SK-N-SH (cell line): ENCODE measurements around the gene DNAJC4. TPM values are rescaled to one million over a fixed set of nuclear protein-coding genes. Genes with fewer than 3 reads are reported as not detected.

ENCODE experiments used
- CTCF ChIA-PET: fragments of 300-600, 350-600 bp; formaldehyde crosslinking; extraction: SDS; loops from one replicate; lab custom pipeline; 2021; lab: Yijun Ruan, JAX
- POLR2A ChIA-PET: fragments of 350-600 bp; sonication (Branson Sonifier 250); formaldehyde crosslinking; extraction: SDS; loops from one replicate; lab custom pipeline; 2020; ENCODE audit warnings: antibody characterized with exemption, inconsistent platforms; lab: Yijun Ruan, JAX
- DNase-seq: peaks from one replicate; pipeline ENCODE4 v3.0.0; 2012
- H2AFZ ChIP-seq: fragments of 200-600 bp; sonication (generic); 2 replicates; pipeline ENCODE4 v1.8.1; 2016; ENCODE audit warnings: antibody characterized with exemption, mild to moderate bottlenecking, low read depth
- H3F3A ChIP-seq: fragments of 200-600 bp; sonication (generic); replicated peaks from 2 replicates; pipeline ENCODE3; 2016; ENCODE audit warnings: antibody characterized with exemption, mild to moderate bottlenecking; ENCODE audit not compliant: insufficient read depth
- H3K27ac ChIP-seq, 2 experiments: fragments of 200-500 bp in 1 of 2; fragments of 200-600 bp in 1 of 2; sonication (Bioruptor generic) in 1 of 2; sonication (generic), shearing (Covaris generic) in 1 of 2; 2 replicates each; pipeline versions ENCODE4 v1.5.1 to v1.6.1; 2014 to 2016; ENCODE audit warnings: low read depth in 2 of 2, inconsistent platforms in 1 of 2, low read length in 1 of 2, mild to moderate bottlenecking in 1 of 2, mixed read lengths in 1 of 2
- H3K27me3 ChIP-seq: fragments of 200-600 bp; sonication (generic), shearing (Covaris generic); 2 replicates; pipeline ENCODE4 v1.6.1; 2016; ENCODE audit warnings: mixed run types; ENCODE audit not compliant: insufficient read depth
- H3K36me3 ChIP-seq, 2 experiments: fragments of 200-500 bp in 1 of 2; fragments of 200-600 bp in 1 of 2; sonication (Bioruptor generic) in 1 of 2; sonication (generic) in 1 of 2; replicated peaks in 1 of 2; 2 replicates each; pipeline versions ENCODE3 to v1.5.1; 2014 to 2016; ENCODE audit warnings: low read length in 1 of 2, mild to moderate bottlenecking in 1 of 2; ENCODE audit not compliant: insufficient read depth in 2 of 2, control insufficient read depth in 1 of 2
- H3K4me1 ChIP-seq, 2 experiments: fragments of 200-500 bp in 1 of 2; fragments of 200-600 bp in 1 of 2; sonication (Bioruptor generic) in 1 of 2; sonication (generic), shearing (Covaris generic) in 1 of 2; 2 replicates each; pipeline versions ENCODE4 v1.5.1 to v1.6.1; 2014 to 2016; ENCODE audit warnings: low read depth in 1 of 2, low read length in 1 of 2, mixed run types in 1 of 2; ENCODE audit not compliant: insufficient read depth in 2 of 2, control insufficient read depth in 1 of 2
- H3K4me2 ChIP-seq: fragments of 200-600 bp; sonication (generic), shearing (Covaris generic); 2 replicates; pipeline ENCODE4 v1.6.1; 2017; ENCODE audit warnings: mixed run types
- H3K4me3 ChIP-seq, 2 experiments: fragments of 200-500 bp in 1 of 2; fragments of 200-600 bp in 1 of 2; sonication (Bioruptor generic) in 1 of 2; sonication (generic), shearing (Covaris generic) in 1 of 2; 2 replicates each; pipeline versions ENCODE4 v1.5.1 to v1.8.1; 2014 to 2016; ENCODE audit warnings: low read depth in 2 of 2, inconsistent platforms in 1 of 2, low read length in 1 of 2, mild to moderate bottlenecking in 1 of 2, mixed read lengths in 1 of 2, moderate library complexity in 1 of 2
- H3K79me2 ChIP-seq: fragments of 200-600 bp; sonication (generic); 2 replicates; pipeline ENCODE4 v1.8.1; 2017; ENCODE audit warnings: mild to moderate bottlenecking; ENCODE audit not compliant: insufficient read depth
- H3K9ac ChIP-seq: fragments of 200-600 bp; sonication (generic); 2 replicates; pipeline ENCODE4 v1.6.1; 2017; ENCODE audit warnings: mixed run types
- H3K9me2 ChIP-seq: fragments of 200-600 bp; sonication (generic); 2 replicates; pipeline ENCODE4 v1.6.1; 2017; ENCODE audit warnings: mixed run types
- H3K9me3 ChIP-seq: fragments of 200-600 bp; sonication (generic); 2 replicates; pipeline ENCODE4 v1.6.1; 2017; ENCODE audit warnings: mixed run types, mild to moderate bottlenecking, moderate library complexity
- H4K20me1 ChIP-seq: fragments of 200-600 bp; sonication (generic); 2 replicates; pipeline ENCODE4 v1.6.1; 2017; ENCODE audit warnings: mild to moderate bottlenecking, mixed run types; ENCODE audit not compliant: insufficient read depth
- CHD2 ChIP-seq: fragments of 150-350 bp; IDR thresholded peaks from 2 replicates; pipeline ENCODE4 v1.6.1; 2018; ENCODE audit warnings: low read length; ENCODE audit not compliant: partially characterized antibody
- CTCF ChIP-seq: fragments of 200-600 bp; sonication (generic); IDR thresholded peaks from 2 replicates; pipeline ENCODE4 v1.6.1; 2017; ENCODE audit warnings: antibody characterized with exemption, mild to moderate bottlenecking, moderate library complexity
- FOSL2 ChIP-seq: IDR thresholded peaks from 2 replicates; pipeline ENCODE4 v1.4.0; 2012; ENCODE audit warnings: low read depth, mild to moderate bottlenecking, moderate library complexity, borderline replicate concordance
- FOXJ3 ChIP-seq: sonication (generic); formaldehyde crosslinking; IDR thresholded peaks from 2 replicates; pipeline ENCODE4 v1.5.1; 2020; ENCODE audit warnings: mild to moderate bottlenecking, missing genetic modification reagents
- FOXM1 ChIP-seq: IDR thresholded peaks from 2 replicates; pipeline ENCODE4 v1.4.0; 2012; ENCODE audit warnings: low read depth, mild to moderate bottlenecking
- GABPA ChIP-seq: IDR thresholded peaks from 2 replicates; pipeline ENCODE4 v1.4.0; 2012; ENCODE audit warnings: low read depth, mild to moderate bottlenecking
- GATA2 ChIP-seq: sonication (generic); formaldehyde crosslinking; IDR thresholded peaks from 2 replicates; pipeline ENCODE4 v1.5.0; 2020; ENCODE audit warnings: mild to moderate bottlenecking, missing genetic modification reagents
- JUND ChIP-seq: IDR thresholded peaks from 2 replicates; pipeline ENCODE4 v1.4.0; 2012
- MXI1 ChIP-seq: IDR thresholded peaks from 2 replicates; pipeline ENCODE4 v1.6.1; 2012; ENCODE audit warnings: mild to moderate bottlenecking, low read depth, low read length, improper control_type of control experiment
- NRF1 ChIP-seq: IDR thresholded peaks from 2 replicates; pipeline ENCODE4 v1.6.1; 2012; ENCODE audit warnings: low read depth, mild to moderate bottlenecking, low read length
- REST ChIP-seq: IDR thresholded peaks from 2 replicates; pipeline ENCODE4 v1.6.1; 2012; ENCODE audit warnings: mild to moderate bottlenecking, low read depth, low read length, moderate library complexity
- RXRA ChIP-seq: IDR thresholded peaks from 2 replicates; pipeline ENCODE4 v1.4.0; 2012; ENCODE audit warnings: low read depth, mild to moderate bottlenecking, borderline replicate concordance
- SMC3 ChIP-seq: IDR thresholded peaks from 2 replicates; pipeline ENCODE4 v1.6.1; 2012; ENCODE audit warnings: low read depth, low read length, improper control_type of control experiment
- USF2 ChIP-seq: fragments of 150-350 bp; IDR thresholded peaks from 2 replicates; pipeline ENCODE4 v1.6.1; 2017; ENCODE audit warnings: antibody characterized with exemption, low read length, low read depth, borderline replicate concordance
- YY1 ChIP-seq: IDR thresholded peaks from 2 replicates; pipeline ENCODE4 v1.4.0; 2012; ENCODE audit warnings: low read depth, mild to moderate bottlenecking
- WGBS: methylation state at CpG from one replicate; pipeline ENCODE4 v1.1.6; 2017; ENCODE audit warnings: low lambda C conversion rate; 5-methylcytosine and 5-hydroxymethylcytosine counted together
- polyA plus RNA-seq, 3 experiments: library from polyadenylated mRNA; depleted of rRNA; stranded (reverse); fragments of >200 nt; gene quantifications; 2 replicates each; pipeline ENCODE4 v1.2.3, GENCODE V29; 2012

Gene DNAJC4
- polyA plus RNA-seq, 1 of the 3 experiments (the other 2 are of a cell fraction), result 52.1 TPM

- TF ChIP-seq USF2 (no peak), MXI1 (peak; percentile 84), REST (no peak), RXRA (no peak), FOSL2 (no peak), GABPA (peak; percentile 60)
Observed at GRCh38 chr11:64246871-64247728, 16.8 kb downstream of the DNAJC4 start, which contains the start of gene PPP1R14B (continued).

- 58% methylated on average over 25 of the region's 31 CpGs for WGBS
- H3K4me3 ChIP-seq, result peak overlapping the region; percentile 92 to 98; a peak in 3 of 4 replicates
- H3K9me3 ChIP-seq, result no peaks in the 10 kb centered on the region
- ChIA-PET POLR2A (interaction anchor here (0.6 to 12.4 kb wide), 3 partner anchors 16 to 125 kb away, joined by 7 to 112 read pairs (median 41); no protein-coding TSS in a partner anchor), CTCF (interaction anchor here (0.7 to 4.6 kb wide), 7 partner anchors 15 to 54 kb away, joined by 3 to 89 read pairs (median 6); no protein-coding TSS in a partner anchor)
- no peak for DNase-seq
- no peaks in the 10 kb centered on the region for H3K27me3 ChIP-seq
- H3K4me2 ChIP-seq, result peak overlapping the region; percentile 100; the same call in 1 of the 2 replicates
- peaks cover 4% of the 10 kb centered on the region for H4K20me1 ChIP-seq
- H3K9me2 ChIP-seq, result no peaks in the 10 kb centered on the region
- peaks cover 12 to 49% of the 10 kb centered on the region in 2 experiments; a peak in 2 of 4 replicates for H3K4me1 ChIP-seq
- peak overlapping the region; percentile 96 to 98; a peak in 3 of 4 replicates for H3K27ac ChIP-seq
- H3K9ac ChIP-seq, result peak overlapping the region; percentile 91; the same call in 1 of the 2 replicates
- peaks cover 11% of the 10 kb centered on the region for H3F3A ChIP-seq
- H3K79me2 ChIP-seq, result peaks cover 49% of the 10 kb centered on the region
- H2AFZ ChIP-seq, result no peak overlapping the region
- no peak for TF ChIP-seq SMC3
- TF ChIP-seq NRF1, result no peak
- no peak for TF ChIP-seq CTCF
- TF ChIP-seq FOXJ3 (CRISPR knock-in tag), result no peak
- TF ChIP-seq GATA2, result no peak
- no peak for TF ChIP-seq YY1
- TF ChIP-seq FOXM1, result no peak
- TF ChIP-seq JUND, result no peak
- TF ChIP-seq CHD2, result no peak
- peaks cover 10 to 14% of the 10 kb centered on the region in 2 experiments for H3K36me3 ChIP-seq
Observed at GRCh38 chr11:64247729-64248531, 17.6 kb downstream of the DNAJC4 start.
